ENCODE results near the gene AGBL1. TPM values are rescaled to one million over a fixed set of nuclear protein-coding genes. Genes with fewer than 3 reads are reported as not detected.
"Not testable (repeated sequence)": the region's sequence is repeated elsewhere in the genome, so short reads cannot be mapped to it uniquely, and the experiment has no call there.

The AGBL1 gene
- total and polyA plus RNA-seq, 3 experiments from 2014 or later = not detected

DNA sequence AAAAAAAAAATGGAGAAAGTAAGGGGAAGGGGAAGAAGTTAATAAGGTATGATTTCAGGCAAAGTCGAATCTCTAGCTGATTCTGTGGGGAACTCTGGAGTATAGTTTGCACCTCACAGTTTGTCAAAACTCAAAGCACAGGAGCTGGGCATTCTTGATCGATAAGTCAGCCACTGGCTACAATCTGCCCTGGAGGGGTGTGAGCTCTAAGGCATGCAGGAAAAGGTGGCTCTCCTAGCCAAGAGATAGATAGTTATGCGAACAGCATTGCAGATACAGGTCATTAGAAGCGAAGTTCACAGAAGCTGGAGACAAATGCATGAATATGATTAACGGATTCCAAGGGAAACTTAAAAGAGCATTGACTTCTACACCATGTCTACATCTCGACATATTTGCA lies 952.6 kb downstream of the AGBL1 start:
- no peaks in the 10 kb centered on the region for H3K4me1 Mint-ChIP-seq
- Histone ChIP-seq H3K27me3 (ENCODE audit: insufficient read depth, low read length, poor library complexity, severe bottlenecking) (no peaks in the 10 kb centered on the region), H3K9me3 (ENCODE audit: low read length) (no peaks in the 10 kb centered on the region), H3K4me1 (ENCODE audit: insufficient read depth, low read length) (no peaks in the 10 kb centered on the region), H3K36me3 (ENCODE audit: insufficient read depth, low read length) (no peaks in the 10 kb centered on the region), H3K4me3 (ENCODE audit: low read length) (no peak overlapping the region), H3K27ac (ENCODE audit: low read depth, low read length) (no peak overlapping the region)
- H3K4me3 Mint-ChIP-seq = no peak overlapping the region
- H3K27ac Mint-ChIP-seq = no peak overlapping the region
- no peak for DNase-seq
- peaks cover 0 to 11% of the 10 kb centered on the region in 2 donors for H3K27me3 Mint-ChIP-seq
- H3K36me3 Mint-ChIP-seq = no peaks in the 10 kb centered on the region
- POLR2A ChIA-PET = no interaction called here
- CTCF ChIA-PET = no interaction called here
- H3K9me3 Mint-ChIP-seq = peaks cover 0 to 3% (median 0%) of the 10 kb centered on the region in 5 donors

DNA sequence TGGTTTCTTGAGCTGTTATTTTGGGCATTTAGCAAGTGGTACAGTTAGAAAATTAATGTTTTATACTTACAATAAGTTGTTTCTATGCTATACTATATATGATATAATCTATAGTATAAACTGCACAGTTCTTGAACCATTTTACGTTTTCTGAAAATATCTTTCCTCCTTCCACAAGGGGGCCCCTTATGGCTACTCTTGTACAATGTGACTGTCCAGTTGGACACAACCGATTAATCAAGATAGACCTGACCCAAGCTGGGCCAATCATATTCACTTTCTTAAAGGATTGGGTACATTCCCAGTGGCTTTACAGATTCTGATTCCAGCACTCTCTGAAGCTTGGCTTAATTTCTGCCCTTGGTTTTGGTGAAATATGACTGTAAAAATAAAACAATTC lies 953.4 kb downstream of the AGBL1 start:
- H3K36me3 Mint-ChIP-seq = no peaks in the 10 kb centered on the region
- CTCF ChIA-PET = no interaction called here
- Histone ChIP-seq H3K4me3 (ENCODE audit: low read length) (no peak overlapping the region), H3K4me1 (ENCODE audit: insufficient read depth, low read length) (no peaks in the 10 kb centered on the region), H3K27ac (ENCODE audit: low read depth, low read length) (no peak overlapping the region), H3K27me3 (ENCODE audit: insufficient read depth, low read length, poor library complexity, severe bottlenecking) (no peaks in the 10 kb centered on the region), H3K9me3 (ENCODE audit: low read length) (no peaks in the 10 kb centered on the region), H3K36me3 (ENCODE audit: insufficient read depth, low read length) (no peaks in the 10 kb centered on the region)
- H3K27me3 Mint-ChIP-seq = peaks cover 0 to 11% of the 10 kb centered on the region in 2 donors
- POLR2A ChIA-PET = no interaction called here
- H3K4me1 Mint-ChIP-seq = no peaks in the 10 kb centered on the region
- no peak for DNase-seq
- peaks cover 0 to 3% (median 0%) of the 10 kb centered on the region in 5 donors for H3K9me3 Mint-ChIP-seq
- H3K4me3 Mint-ChIP-seq = no peak overlapping the region
- H3K27ac Mint-ChIP-seq = no peak overlapping the region

DNA sequence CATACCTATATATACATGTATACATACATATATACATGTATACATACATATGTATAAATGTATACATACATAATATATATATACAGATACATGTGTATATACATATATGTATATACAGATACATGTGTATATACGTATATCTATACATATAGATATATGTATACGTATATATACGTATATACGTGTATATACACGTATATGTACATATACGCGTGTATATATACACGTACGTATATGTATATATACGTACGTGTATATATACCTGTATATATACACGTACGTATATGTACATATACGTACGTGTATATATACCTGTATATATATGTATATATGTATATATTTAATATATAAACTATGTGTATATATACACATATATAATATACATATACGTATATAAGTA lies 955.2 kb downstream of the AGBL1 start:
- POLR2A ChIA-PET = no interaction called here
- Mint-ChIP-seq H3K9me3 (peaks cover 0 to 3% (median 0%) of the 10 kb centered on the region in 5 donors), H3K27me3 (peaks cover 0 to 11% of the 10 kb centered on the region in 2 donors), H3K27ac (no peak overlapping the region), H3K4me1 (no peaks in the 10 kb centered on the region), H3K36me3 (no peaks in the 10 kb centered on the region), H3K4me3 (no peak overlapping the region)
- Histone ChIP-seq H3K4me1 (ENCODE audit: insufficient read depth, low read length) (no peaks in the 10 kb centered on the region), H3K27ac (ENCODE audit: low read depth, low read length) (no peak overlapping the region), H3K36me3 (ENCODE audit: insufficient read depth, low read length) (no peaks in the 10 kb centered on the region), H3K9me3 (ENCODE audit: low read length) (no peaks in the 10 kb centered on the region), H3K27me3 (ENCODE audit: insufficient read depth, low read length, poor library complexity, severe bottlenecking) (no peaks in the 10 kb centered on the region), H3K4me3 (ENCODE audit: low read length) (no peak overlapping the region)
- no peak for DNase-seq
- CTCF ChIA-PET = no interaction called here

DNA sequence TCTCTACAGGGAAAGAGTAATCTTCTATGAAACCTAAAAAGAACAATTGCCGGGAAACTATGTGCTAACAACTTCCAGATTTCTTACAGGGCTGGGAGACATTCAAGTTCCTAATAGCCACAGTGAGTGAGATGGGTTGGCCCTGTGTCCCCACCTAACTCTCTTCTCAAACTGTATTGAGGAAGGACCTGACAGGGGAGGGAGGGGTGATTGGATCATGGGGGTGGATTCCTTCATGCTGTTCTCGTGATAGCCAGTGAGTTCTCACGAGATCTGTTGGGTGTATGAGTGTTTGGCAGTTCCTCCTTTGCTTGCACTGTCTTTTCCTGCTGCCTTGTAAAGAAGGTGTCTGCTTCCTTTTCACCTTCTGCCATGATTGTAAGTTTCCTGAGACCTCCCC lies 958.7 kb downstream of the AGBL1 start:
- CTCF ChIA-PET = no interaction called here
- no peaks in the 10 kb centered on the region for H3K36me3 Mint-ChIP-seq

DNA sequence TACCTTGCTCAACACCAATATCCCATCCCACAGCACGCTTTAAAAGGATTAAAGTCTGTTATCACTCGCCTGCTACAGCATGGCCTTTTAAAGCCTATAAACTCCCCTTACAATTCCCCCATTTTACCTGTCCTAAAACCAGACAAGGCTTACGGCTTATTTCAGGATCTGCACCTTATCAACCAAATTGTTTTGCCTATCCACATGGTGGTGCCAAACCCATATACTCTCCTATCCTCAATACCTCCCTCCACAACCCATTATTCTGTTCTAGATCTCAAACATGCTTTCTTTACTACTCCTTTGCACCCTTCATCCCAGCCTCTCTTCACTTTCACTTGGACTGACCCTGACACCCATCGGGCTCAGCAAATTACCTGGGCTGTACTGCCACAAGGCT lies 962.9 kb downstream of the AGBL1 start:
- H3K27me3 ChIP-seq (ENCODE audit: insufficient read depth, low read length, poor library complexity, severe bottlenecking); DNase-seq; H3K27ac ChIP-seq (ENCODE audit: low read depth, low read length); H3K36me3 ChIP-seq (ENCODE audit: insufficient read depth, low read length); H3K4me1 ChIP-seq (ENCODE audit: insufficient read depth, low read length); POLR2A ChIA-PET; H3K4me3 ChIP-seq (ENCODE audit: low read length); H3K36me3 Mint-ChIP-seq; H3K27ac Mint-ChIP-seq; H3K9me3 Mint-ChIP-seq; H3K4me1 Mint-ChIP-seq; CTCF ChIA-PET; H3K27me3 Mint-ChIP-seq; H3K9me3 ChIP-seq (ENCODE audit: low read length); H3K4me3 Mint-ChIP-seq: not testable (repeated sequence)

More for the DNA sequence above, 958.7 kb downstream of the AGBL1 start:
- H3K9me3 ChIP-seq (ENCODE audit: low read length) = no peaks in the 10 kb centered on the region
- H3K9me3 Mint-ChIP-seq = no peaks in the 10 kb centered on the region
- no peak overlapping the region for H3K27ac Mint-ChIP-seq
- no peaks in the 10 kb centered on the region for H3K36me3 ChIP-seq (ENCODE audit: insufficient read depth, low read length)
- no peak overlapping the region for H3K4me3 ChIP-seq (ENCODE audit: low read length)
- H3K4me3 Mint-ChIP-seq = no peak overlapping the region
- H3K27ac ChIP-seq (ENCODE audit: low read depth, low read length) = no peak overlapping the region
- DNase-seq = no peak
- H3K4me1 ChIP-seq (ENCODE audit: insufficient read depth, low read length) = no peaks in the 10 kb centered on the region
- no peaks in the 10 kb centered on the region for H3K4me1 Mint-ChIP-seq
- H3K27me3 Mint-ChIP-seq = no peaks in the 10 kb centered on the region
- POLR2A ChIA-PET = no interaction called here
- H3K27me3 ChIP-seq (ENCODE audit: insufficient read depth, low read length, poor library complexity, severe bottlenecking) = no peaks in the 10 kb centered on the region

DNA sequence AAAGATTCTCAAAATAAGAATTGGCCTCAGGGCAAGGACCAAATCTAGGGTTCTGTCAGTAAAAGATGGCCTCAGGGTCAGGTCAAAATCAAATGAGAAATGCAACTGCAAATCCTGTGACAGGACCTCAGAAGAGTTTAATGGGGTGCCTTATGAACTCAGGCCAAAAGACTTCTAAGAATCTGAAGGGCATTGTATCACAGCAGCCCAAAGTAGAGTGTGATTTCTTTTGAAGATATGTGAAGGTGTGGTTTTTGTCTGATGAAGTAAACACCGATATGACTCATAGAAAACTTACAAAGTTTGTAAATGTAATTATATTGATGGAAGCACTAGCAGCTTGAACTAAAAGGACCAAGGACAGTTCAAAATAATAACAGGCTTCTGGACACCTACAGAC lies 966.1 kb downstream of the AGBL1 start:
- Histone ChIP-seq H3K4me3 (ENCODE audit: low read length) (no peak overlapping the region), H3K9me3 (ENCODE audit: low read length) (no peaks in the 10 kb centered on the region), H3K36me3 (ENCODE audit: insufficient read depth, low read length) (no peaks in the 10 kb centered on the region), H3K27ac (ENCODE audit: low read depth, low read length) (no peak overlapping the region), H3K27me3 (ENCODE audit: insufficient read depth, low read length, poor library complexity, severe bottlenecking) (no peaks in the 10 kb centered on the region), H3K4me1 (ENCODE audit: insufficient read depth, low read length) (no peaks in the 10 kb centered on the region)
- CTCF ChIA-PET = no interaction called here
- H3K27me3 Mint-ChIP-seq = no peaks in the 10 kb centered on the region
- no peaks in the 10 kb centered on the region for H3K36me3 Mint-ChIP-seq
- no peak overlapping the region for H3K27ac Mint-ChIP-seq
- no peaks in the 10 kb centered on the region for H3K4me1 Mint-ChIP-seq
- POLR2A ChIA-PET = no interaction called here
- no peak overlapping the region for H3K4me3 Mint-ChIP-seq
- DNase-seq = no peak
- no peaks in the 10 kb centered on the region for H3K9me3 Mint-ChIP-seq

DNA sequence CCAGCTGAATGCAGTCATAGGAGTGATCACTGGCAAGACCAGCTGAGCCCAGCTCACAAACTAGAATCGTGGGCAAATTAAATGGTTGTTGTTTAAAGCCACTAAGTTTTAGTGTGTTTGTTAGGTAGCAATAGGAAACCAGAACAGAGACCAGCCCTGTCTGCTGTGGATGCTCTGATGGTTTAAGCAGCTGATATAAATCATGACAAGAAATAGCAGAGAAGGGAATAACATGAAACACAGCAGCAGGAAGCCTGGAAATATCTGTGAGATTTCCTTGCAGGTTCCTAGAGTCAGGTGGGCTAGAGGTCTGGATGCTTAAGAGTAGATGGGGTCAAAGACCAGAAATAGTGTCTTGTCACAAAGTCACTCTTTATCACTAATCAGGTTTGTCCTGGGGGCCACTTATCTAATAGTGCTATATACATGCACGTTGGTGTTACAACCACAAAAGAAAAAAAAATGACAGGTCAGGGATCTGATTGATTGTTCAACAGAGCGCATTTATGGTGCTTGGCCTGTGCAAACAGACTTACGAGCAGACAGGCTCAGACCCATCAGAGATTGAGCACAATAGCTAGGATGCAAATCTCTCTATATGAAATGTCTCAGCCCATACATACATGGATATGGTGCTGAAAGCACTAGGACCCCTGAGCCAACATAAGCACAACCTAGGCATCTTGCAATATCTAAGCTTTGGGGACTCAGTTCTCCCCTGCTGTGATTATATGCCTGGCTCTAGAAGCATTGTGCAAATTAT lies 967.7 kb downstream of the AGBL1 start:
- Mint-ChIP-seq H3K9me3 (no peaks in the 10 kb centered on the region), H3K4me1 (no peaks in the 10 kb centered on the region), H3K36me3 (no peaks in the 10 kb centered on the region), H3K27ac (peak overlapping the region in 1 of 8 donors; percentile 11), H3K27me3 (peaks cover 0 to 5% of the 10 kb centered on the region in 2 donors), H3K4me3 (no peak overlapping the region)
- no peaks in the 10 kb centered on the region for H3K36me3 ChIP-seq (ENCODE audit: insufficient read depth, low read length)
- no peak overlapping the region for H3K4me3 ChIP-seq (ENCODE audit: low read length)
- no peak overlapping the region for H3K27ac ChIP-seq (ENCODE audit: low read depth, low read length)
- POLR2A ChIA-PET = no interaction called here
- no peak for DNase-seq
- H3K27me3 ChIP-seq (ENCODE audit: insufficient read depth, low read length, poor library complexity, severe bottlenecking) = no peaks in the 10 kb centered on the region
- H3K4me1 ChIP-seq (ENCODE audit: insufficient read depth, low read length) = no peaks in the 10 kb centered on the region
- H3K9me3 ChIP-seq (ENCODE audit: low read length) = no peaks in the 10 kb centered on the region
- CTCF ChIA-PET = no interaction called here

All from CD8-positive, alpha-beta memory T cell (primary cell).